Stimulated activated CD4-positive, alpha-beta T cell treated with anti-CD3 and anti-CD28 coated beads, Interleukin-15, amount 100 ng/mL, for 1 hour (primary cell): Measurements from ENCODE around the gene FOSL1.
A peak's percentile ranks its signal among the peaks of the same experiment; 100 is the strongest.

Experiments used
- DNase-seq, 2 donors: peaks; one replicate each; pipeline ENCODE4 v3.0.0-alpha.2; 2020; ENCODE audit warnings: low read depth in 1 of 2, low spot score in 1 of 2

FOSL1 gene

DNA sequence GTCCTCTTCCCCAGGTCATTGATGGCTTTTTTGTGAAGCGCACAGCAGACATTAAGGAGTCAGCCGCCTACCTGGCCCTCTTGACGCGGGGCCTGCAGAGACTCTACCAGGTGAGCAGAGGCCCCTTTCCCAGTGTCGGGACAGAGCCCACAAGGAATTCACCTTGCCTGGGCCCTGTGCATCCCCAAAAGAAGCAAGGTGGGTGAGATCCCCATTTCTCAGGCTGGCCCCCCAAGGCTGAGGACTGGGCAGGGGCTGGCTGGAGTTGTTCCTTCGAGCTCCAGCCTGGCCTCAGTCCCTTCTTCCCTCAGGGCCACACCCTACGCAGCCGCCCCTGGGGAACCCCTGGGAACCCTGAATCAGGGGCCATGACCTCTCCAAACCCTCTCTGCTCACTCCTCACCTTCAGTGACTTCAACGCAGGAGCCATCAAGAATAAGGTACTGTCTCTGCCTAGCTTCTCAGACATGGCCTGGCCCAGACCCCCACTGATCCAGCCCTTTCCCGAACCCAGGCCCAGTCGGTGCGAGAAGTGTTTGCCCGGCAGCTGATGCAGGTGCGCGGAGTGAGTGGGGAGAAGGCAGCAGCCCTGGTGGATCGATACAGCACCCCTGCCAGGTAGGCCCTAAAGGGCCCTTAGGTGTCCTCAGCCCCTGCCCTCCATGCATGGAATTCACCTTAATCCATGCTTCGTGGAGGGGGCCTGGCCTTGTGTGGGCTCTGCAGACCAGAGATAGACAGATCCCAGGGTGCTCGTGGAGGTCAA lies 35.3 kb downstream of the FOSL1 start:
- no peak for DNase-seq

DNA sequence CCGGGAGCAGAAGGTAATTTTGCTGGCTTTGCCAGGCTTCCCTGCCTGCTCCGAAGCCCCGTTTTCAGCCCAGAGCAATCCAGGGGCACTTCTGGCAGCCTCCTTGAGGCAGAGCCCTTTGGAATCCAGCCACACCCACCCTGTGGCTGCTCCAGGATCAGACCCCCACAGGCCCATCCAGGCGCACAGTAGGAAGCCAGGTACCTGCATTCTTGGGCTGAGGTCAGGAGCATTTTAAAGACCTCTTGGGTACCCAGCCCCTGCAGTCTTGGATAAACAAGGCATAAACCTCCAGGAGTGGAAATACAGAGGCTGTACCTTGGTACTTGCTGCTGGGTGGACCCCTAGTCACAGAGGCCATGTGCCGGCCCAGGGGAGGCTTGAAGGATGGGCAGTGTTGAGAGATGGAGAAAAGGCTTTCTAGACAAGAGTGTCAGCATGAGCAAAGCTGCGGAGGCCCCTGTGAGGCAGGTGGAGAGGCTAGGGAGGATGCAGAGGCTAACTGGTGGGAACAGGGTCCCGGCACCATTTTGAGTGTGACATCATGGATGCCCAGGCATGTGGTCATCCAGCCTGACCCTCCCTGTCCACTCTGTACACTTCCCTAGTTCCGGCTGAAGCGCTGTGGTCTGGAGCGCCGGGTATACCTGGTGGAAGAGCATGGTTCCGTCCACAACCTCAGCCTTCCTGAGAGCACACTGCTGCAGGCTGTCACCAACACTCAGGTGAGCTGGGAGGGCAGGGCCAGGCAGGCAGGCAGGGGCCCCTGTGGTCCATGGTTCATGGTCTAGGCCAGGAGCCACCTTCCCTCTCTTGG lies 36.1 kb downstream of the FOSL1 start:
- no peak for DNase-seq

DNA sequence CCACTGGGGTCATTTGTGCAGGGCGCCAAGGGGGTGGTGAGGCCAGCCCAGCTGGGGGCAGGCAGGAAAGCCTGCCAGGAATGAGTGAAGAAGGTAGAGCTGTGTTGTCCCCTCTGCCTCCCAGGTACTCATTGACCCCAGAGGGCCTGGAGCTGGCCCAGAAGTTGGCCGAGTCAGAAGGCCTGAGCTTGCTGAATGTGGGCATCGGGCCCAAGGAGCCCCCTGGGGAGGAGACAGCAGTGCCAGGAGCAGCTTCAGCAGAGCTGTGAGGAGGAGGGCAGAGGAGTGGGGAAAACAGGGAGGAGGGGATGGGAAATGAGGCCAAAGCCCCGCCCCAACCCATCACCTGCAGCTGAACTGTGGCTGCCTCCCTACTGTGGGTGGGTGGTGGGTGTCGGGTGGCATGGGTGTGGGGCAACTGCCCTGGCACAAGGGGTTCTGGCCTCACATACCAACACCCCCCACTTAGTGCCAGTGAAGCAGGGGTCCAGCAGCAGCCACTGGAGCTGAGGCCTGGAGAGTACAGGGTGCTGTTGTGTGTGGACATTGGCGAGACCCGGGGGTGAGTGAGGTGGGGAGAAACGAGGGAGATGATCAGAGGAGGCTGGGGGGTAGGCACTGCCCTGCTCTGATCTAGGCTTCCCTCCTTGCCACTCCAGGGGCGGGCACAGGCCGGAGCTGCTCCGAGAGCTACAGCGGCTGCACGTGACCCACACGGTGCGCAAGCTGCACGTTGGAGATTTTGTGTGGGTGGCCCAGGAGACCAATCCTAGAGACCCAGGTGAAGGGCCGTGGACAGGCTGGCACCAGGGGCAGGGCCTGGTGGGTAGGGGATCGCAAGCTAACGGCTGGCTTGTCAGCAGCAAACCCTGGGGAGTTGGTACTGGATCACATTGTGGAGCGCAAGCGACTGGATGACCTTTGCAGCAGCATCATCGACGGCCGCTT lies 37.0 kb downstream of the FOSL1 start:
- no peak for DNase-seq

DNA sequence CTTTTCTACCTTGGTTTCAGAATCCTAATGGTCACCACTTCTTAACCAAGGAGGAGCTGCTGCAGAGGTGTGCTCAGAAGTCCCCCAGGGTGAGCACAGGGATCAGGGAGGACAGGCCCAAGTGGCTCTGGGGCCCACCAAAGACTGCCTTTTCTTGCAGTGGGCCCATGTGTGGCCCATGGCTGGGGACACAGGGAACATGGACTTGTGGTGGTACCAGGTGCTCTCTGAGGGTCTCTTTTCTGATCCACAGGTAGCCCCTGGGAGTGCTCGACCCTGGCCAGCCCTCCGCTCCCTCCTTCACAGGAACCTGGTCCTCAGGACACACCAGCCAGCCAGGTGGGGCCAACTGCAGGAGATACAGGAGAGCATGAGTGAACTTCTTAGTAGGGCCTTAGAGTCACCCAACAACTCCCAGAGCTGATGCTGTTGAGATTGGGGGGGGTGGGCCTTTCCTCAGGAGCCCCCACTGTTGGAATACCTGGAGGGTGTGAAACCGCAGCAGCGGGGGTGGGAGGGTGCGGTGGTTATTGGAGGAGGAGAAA lies 37.9 kb downstream of the FOSL1 start:
- no peak for DNase-seq

DNA sequence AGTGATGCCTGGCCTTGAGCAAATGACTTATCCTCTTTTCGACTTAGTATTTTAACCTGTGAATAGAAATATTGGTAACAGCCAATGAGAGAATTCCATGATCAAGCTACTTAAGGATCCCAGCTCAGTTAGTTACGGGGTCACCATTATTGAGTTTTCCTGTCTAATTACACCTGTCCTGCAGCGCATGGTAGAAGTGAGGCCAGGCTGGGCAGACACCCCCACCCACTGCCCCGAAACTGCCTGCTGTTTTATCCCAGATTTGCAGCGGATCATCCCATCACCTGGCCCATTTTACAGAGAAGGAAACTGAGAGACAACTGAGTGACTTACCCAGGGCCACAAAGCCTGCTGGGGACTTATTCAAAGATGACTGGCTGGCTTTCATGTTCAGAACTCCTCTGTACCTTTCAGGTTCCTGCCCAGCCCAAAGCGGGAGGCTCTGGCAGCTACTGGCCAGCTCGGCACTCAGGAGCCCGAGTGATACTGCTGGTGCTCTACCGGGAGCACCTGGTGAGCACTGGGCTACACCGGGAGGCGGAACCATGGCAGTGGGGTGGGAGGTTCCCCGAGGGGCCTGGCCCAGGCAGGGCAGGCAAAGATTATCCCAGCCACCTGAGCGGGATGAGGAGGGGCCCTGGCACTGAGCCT lies 38.5 kb downstream of the FOSL1 start:
- DNase-seq: no peak

DNA sequence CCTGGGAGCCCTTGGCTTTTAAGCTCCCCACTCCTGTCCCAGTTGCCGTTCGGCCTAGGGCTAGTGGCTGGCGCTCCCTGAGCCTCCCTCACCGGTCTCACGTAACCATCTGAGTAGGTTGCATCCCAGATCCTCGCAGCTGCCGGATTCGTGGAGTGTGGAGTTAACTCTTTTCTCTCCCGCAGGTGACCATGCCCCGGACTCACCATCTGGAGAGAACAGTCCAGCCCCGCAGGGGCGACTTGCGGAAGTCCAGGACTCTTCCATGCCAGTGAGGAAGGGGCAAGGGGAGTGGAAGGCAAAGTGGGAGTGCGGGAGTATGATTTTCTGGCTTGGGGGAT lies 39.1 kb downstream of the FOSL1 start:
- DNase-seq: no peak

DNA sequence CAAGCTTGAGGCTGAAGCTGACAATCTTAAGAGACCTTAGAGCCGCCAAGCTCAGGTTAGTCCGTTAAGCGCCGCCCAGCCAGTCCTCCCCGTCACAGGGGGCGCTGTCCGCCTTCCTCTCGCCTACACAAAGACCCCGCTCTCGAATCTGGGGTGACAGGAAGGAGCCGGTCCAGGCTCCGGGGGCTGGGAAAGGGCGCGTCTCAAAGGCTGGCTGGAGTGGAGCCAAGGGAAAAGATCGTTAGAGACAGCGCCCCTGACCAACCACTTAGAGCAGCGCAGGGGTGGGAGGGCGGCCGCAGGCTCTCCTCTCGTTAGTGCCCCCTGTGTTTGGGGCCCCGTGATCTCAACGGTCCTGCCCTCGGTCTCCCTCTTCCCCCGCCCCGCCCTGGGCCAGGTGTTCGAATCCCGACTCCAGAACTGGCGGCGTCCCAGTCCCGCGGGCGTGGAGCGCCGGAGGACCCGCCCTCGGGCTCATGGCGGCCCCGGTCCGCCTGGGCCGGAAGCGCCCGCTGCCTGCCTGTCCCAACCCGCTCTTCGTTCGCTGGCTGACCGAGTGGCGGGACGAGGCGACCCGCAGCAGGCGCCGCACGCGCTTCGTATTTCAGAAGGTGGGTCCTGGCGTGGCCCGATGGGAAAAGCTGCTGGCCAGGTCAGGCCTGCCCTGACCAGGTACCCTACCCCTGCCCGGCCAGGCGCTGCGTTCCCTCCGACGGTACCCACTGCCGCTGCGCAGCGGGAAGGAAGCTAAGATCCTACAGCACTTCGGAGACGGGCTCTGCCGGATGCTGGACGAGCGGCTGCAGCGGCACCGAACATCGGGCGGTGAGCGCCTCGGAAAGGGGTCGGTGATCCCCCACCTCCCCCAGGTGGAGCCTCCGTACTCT lies 39.7 kb downstream of the FOSL1 start, which contains the start of gene MUS81:
Gene MUS81, plus strand, starts transcription at position 156 of the 887 bp plus-strand sequence. Its CDS starts 321 bp downstream, at position 477.
- peak; percentile 93 to 96 for DNase-seq

DNA sequence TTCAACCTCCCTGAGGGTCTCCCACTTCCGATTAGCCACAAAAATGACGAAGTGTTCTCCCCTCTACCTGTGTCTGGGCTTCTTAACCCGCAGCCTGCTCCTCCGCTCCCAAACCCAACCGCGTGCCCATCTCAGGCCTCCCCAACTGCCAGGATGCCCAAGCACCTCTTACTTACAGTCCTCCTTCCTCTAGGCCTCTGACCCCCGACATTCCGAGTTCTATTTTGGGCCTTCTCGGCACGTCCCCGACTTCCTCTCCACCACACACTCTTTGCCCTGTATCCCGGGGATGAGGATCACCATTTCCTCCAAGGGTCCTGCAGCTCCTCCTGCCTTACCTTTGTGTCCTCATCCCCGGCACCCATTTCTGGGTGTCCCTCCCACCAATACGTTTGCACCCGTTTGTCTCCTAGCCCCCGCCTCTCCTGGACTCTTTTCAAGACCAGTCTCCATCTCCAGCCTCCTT lies 40.3 kb downstream of the FOSL1 start:
- peak in 1 of 2 donors; percentile 26 for DNase-seq

DNA sequence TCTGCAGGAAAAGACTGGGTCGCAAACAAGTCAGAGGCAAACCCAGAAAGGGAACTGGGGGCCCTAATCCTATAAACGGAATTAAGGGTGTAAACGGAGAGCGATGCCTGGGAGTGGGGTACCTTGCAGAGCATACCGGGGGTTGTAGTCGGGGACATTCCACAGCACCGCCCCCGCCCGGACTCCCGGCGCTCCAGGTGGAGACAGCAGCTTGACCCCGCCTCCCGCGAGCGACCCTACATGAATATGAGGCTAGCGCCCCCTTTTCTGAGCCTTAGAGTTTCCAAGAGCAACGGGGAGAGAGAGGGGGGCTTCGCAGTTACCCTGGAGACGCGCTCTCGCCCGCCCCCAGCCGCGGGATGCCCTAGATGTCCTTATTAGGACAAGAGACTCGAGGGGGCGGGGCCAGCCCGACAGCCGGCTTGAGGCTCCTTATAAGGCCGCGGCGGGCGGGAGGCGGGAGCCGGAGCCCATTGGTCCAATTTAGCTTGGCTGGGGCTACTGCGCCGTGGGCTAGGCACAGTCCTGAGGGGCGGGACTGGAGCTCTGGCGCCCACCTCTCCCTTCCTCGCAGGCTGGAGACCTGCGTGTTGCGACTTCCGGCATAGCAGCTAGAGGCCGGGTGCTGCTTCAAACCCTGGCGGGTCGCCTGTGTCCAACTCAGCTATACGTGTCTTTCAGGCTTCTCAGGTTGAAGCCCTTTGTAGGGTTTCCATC lies 40.9 kb downstream of the FOSL1 start:
- DNase-seq: peak; percentile 93 to 94

DNA sequence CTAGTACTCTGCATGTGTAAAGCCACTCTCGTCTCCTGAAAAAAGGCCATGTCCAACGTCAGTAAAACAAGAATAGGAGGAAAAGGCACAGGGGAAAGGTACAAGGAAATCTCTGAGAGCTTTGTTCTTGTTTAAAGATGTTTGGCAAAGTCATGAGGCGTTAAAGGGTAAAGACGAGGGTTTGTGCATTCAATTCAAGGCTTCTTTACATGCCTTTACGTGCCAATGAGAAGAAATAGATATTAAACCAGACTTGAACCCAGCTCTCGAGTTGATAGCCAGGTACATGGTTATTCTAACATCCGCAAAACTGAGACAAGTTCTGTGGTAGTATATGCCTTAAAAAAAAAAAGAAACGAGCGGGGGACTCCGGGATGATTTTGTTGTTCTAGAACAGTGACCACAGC lies 41.5 kb downstream of the FOSL1 start:
- no peak for DNase-seq

DNA sequence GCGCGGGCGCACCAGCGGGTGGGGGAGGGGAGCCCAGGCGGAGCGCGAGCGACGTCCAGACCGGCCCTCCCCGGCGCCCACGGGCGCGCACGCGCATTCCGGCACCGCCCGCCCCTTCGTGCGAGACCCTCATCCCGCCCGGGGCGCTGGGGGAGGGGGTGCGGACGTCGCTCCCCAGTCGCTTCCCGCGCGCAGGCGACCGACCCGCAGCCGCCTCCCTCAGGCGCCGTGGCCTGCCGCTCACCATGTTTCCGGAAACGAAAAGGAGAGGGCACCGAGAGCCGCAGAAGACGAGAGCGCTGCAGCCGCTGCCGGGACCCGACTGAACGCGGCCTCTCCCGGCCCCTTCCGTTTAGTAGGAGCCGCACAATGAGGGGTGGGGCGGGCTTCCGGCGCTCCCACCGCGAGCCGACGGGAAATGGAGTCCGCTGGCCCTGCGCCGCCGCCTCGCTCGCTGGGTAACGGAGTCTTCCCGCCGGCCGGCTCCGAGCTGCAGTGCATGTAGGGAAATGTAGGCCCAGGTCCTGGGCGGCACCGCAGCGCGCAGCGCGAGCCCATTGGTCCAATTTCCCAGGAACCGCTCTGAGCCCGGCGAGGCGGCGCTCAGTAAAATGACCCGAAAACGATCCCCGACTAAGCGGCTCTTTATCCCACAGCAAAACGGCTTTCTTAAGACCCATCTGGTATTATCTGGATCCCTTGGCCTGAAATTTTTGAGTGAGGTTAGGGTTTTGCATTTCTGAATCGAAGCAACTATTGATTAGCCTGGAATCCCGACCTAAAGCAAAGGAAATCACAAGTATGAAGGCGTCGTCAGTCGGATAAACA lies 42.1 kb downstream of the FOSL1 start, which contains the start of gene CFL1:
Gene CFL1, minus strand, starts transcription at position 328 of the 828 bp plus-strand sequence. Its CDS starts 81 bp downstream, at position 247.
- DNase-seq: peak; percentile 93 to 96

DNA sequence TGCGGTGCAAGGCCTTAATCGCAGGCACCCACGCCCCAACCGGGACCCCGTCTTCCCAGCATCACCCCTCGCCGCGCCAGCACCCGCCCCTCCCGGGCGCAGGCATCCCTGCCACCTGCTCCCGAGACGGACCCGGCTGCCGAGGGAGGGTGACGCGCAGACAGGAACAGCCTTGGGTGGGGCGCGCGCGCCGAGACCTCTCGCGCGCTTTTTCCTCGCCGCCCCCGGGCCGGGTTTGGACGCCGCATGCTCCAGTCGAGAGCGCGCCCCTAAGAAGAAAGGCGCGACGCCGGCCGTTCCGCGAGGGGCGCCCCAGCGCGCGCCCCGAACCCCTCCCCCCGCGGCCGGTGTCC lies 42.7 kb downstream of the FOSL1 start:
- peak in 1 of 2 donors; percentile 52 for DNase-seq

DNA sequence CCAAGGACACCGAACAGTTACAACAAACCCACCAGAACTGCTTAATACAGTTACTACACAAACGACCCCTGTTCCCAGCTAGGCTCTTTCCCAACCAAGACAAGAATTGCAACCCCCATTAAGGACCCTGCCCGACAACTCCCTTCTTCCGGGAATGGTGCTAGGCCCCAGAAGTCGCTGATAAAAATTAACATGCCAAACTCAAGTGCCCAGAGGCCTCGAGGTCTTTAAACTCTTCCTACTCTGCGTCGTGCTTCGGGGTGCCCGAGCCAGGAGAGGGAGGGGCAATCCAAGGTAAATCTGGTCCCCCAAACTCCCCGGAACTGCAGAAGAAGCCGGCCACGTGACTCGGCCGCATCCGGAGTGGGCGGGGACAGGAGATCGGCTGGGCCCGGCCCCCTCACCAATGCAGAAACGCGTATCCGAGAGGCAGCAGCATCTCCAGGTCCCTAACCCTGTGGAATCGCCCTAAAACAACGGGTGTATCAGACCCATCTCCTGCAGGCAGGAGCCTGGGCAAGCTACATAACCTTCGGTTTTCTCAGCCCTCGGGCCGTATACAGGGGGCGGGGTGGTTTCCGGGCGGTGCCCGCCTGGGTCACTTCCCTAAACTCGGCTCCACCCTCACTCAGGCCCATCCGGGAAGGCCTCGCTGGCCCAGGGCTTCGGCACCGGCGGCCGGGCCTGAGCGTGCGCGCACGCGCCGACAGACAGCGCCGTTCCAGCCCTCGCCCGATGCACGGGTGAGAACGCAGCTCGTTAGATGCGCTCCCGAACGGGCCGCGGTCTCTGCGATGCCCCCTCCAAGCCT lies 43.3 kb downstream of the FOSL1 start:
- peak; percentile 68 to 75 for DNase-seq

DNA sequence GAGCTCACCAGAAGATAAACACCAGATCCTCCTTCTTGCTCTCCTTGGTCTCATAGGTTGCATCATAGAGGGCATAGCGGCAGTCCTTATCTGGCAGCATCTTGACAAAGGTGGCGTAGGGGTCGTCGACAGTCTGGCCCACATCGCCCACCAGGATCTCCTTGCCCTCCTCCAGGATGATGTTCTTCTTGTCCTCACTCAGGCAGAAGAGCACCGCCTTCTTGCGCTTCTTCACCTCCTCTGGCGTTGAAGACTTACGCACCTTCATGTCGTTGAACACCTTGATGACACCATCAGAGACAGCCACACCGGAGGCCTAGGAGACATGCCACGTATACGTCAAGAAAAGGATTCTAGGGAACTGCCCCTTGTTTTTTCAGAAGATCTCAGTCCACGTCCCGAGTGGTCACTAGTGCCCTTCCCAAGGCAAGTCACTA lies 44.2 kb downstream of the FOSL1 start:
- DNase-seq: no peak

DNA sequence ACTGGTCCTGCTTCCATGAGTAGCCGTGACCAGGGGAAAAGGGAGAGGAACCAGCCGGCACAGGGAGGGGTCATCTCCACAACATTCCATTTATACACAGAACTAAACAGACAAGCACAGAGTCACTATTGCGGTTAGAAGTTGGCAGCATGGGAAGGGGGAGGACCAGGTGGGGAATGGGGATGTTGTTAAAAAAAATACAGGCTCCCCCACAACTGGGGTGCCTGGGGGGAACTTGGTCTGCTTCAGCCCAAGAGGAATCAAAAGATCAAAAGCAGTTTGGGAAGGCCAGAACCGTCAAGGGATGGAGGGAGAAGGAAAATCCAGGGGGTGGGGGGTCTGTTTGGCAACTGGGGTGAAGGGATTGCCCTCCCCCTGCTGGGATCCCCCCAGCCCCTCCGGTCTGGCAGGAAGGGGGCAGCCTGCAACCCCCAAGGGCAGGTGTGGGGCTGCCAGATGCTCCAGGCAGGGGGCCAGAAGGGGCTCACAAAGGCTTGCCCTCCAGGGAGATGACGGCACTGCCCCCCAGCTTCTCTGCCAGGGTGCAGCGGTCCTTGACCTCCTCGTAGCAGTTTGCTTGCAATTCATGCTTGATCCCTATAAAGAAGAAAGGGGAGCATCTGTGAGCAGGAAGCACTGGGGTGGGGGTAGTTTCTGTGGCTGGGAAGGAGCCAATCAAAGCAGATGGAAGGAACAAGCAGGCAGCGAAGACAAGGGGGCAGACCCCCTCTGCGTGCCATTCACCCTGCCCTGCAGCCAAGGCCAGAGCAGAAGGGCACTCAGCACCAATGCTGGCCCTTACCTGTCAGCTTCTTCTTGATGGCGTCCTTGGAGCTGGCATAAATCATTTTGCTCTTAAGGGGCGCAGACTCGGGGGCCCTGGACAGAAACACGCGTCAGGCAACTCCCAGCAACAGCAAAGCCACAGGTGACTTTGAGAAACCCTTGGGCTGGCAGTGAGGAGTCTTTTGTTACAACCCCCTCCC lies 45.0 kb downstream of the FOSL1 start:
- no peak for DNase-seq

DNA sequence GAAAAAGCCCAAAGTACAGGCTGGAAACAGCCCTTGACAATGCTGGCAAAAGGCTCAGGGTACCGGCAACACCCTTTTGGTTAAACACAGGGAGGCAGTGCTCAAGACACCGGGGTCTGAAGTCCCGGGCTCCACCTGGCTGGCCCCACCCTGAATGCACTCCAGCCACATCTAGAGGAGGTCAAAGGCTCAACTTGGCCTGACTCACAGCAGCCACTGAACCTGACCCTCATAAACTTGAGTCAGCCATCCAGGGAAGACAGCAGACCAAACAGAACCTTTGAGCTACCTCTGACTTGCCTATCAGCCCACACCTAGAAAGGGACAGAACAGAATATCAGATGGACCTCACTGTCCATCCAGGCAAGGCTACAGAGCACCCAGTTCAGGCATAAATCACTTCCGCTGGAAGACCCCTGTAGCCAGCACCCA lies 46.0 kb downstream of the FOSL1 start:
- no peak for DNase-seq
